Astrocyte of the cerebellum (primary cell): ENCODE results near the gene GABRG3.
A peak's percentile ranks its signal among the peaks of the same experiment; 100 is the strongest.

Experiments used
- DNase-seq: peaks from one replicate; pipeline ENCODE4 v3.0.0-alpha.2; 2011; ENCODE audit warnings: low read depth
- H3K4me3 ChIP-seq: 2 replicates; pipeline ENCODE4 v1.5.1; 2011; ENCODE audit warnings: mild to moderate bottlenecking, low read depth, low read length, moderate library complexity
- CTCF ChIP-seq: IDR thresholded peaks from 2 replicates; pipeline ENCODE4 v1.5.1; 2012; ENCODE audit warnings: low read length, low read depth, moderate library complexity, mild to moderate bottlenecking; ENCODE audit errors: missing control alignments
- in situ Hi-C: cut with HindIII; loops from 2 replicates; pipeline ENCODE4 v1.10.0; 2017; ENCODE audit warnings: low sequenced_read_pairs

The GABRG3 gene

DNA sequence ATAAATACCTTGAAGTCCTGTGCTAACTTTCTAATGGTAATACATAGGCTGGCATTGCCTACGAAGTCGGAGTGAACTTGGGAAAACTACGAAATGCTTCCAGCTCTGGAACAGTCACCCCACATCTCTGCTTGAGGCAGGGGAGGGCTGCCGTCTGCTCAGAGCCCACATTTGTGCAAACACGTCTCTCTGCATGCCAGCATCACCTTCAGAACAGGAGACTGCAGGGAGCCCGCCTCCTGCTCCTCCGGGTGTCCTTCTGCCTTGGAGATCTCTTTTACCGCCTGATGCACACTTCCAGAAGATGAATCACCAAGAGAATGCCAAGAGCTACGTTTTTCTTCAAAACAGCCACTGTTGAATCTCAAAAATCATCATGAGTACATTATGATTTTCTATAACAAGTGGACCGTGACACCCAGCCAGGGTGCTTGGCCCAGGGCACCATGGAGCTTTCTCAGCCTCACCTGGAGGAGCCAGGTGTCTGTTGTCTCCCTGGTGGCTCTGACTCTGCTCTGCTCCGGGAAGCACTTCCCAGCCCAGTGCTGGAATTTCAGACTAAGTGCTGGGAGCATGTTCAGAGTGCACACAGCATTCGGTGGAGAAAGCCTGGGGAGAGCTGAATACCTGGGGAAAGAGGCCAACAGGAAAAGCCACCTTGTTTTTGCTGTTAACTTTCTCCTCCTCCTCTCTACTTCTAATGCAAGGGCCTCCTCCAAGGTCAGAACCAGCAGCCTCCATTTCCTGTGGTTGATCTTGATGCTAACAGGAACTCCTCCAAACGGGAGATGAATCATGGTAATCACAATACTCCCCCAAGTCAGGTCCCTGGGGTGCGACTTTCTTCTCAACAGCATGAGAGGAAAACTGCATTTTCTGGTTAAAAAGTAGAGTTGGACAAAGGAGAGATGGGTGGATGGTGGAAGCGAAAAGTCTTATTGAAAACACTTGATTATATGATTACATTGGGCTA is 467.7 kb downstream of the GABRG3 start:
- no peak overlapping the region for H3K4me3 ChIP-seq
- in situ Hi-C loops = no loop called here
- TF ChIP-seq CTCF = no peak
- DNase-seq = no peak

- H3K4me3 ChIP-seq = no peak overlapping the region
- no peak for TF ChIP-seq CTCF
- in situ Hi-C loops = no loop called here
- no peak for DNase-seq
Observed at GRCh38 chr15:27441120-27441519, 470.1 kb downstream of the GABRG3 start.

- no peak for DNase-seq
- in situ Hi-C loops = no loop called here
- no peak overlapping the region for H3K4me3 ChIP-seq
- TF ChIP-seq CTCF = no peak
Observed at GRCh38 chr15:27448234-27448633, 477.3 kb downstream of the GABRG3 start.

- in situ Hi-C loops = no loop called here
- no peak for TF ChIP-seq CTCF
Observed at GRCh38 chr15:27448986-27449385, 478.0 kb downstream of the GABRG3 start.

GRCh38 chr15:27449941-27450340 is 479.0 kb downstream of the GABRG3 start:
- no peak overlapping the region for H3K4me3 ChIP-seq
- TF ChIP-seq CTCF = no peak
- DNase-seq = no peak
- in situ Hi-C loops = no loop called here

More at GRCh38 chr15:27448986-27449385, 478.0 kb downstream of the GABRG3 start:
- H3K4me3 ChIP-seq = no peak overlapping the region
- DNase-seq = no peak

DNA sequence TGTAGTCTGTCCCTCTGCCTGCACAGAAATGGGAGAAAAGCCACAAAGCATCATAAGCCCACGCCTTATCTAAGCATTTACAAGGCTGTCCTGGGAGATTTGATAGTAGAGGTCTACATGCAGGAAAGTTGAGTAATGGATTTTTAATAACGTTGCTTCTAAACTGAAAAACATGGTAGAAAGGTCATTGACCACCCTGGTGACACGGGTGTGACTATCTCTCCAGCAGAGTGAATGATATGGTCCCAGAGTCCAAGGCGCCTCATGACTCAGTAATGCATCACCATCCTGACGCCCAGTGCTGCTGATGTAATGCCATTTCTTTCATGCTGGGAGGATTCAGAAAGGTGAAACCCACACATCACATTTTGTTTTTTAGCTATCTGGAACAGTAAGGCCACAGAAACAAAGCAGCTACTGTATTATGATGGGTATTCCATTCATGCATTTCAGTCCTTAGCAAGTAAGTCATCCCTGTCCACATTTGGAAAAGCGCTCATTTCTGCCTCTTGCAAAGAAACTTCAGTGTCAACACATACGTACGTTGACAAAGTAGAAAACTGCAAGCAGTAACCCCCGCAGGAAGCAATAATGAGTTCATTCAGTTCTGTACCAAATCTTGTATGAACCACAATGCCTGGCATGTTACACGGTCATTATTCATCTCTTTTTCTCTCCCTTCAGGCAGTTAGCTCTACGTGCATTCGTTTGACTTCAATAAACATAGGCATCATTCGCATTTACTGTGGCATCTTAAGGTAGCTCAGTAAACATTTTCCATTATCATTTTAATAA is 483.5 kb downstream of the GABRG3 start:
- DNase-seq = peak; percentile 53
- TF ChIP-seq CTCF = no peak
- no peak overlapping the region for H3K4me3 ChIP-seq
- in situ Hi-C loops = no loop called here
